Mesenchymal stem cell (in vitro differentiated cells and primary cell): ENCODE data around the gene MRNIP.

ENCODE experiments used
- DNase-seq: peaks from one replicate; pipeline ENCODE4 v3.0.0-alpha.2; 2013
- H2AFZ ChIP-seq: one replicate; pipeline ENCODE4 v1.6.1; 2013; ENCODE audit warnings: low read depth, mild to moderate bottlenecking, control low read depth, inconsistent platforms, low read length, moderate library complexity
- H2AK5ac ChIP-seq: 2 replicates; pipeline ENCODE4 v1.6.1; 2013; ENCODE audit warnings: low read length, moderate library complexity, mild to moderate bottlenecking, inconsistent platforms; ENCODE audit not compliant: severe bottlenecking
- H2BK120ac ChIP-seq: one replicate; pipeline ENCODE4 v1.6.1; 2013; ENCODE audit warnings: low read depth, mild to moderate bottlenecking, inconsistent platforms, low read length, moderate library complexity
- H2BK12ac ChIP-seq, 2 experiments: one replicate each; pipeline ENCODE4 v1.6.1; 2013; ENCODE audit warnings: inconsistent platforms in 2 of 2, low read length in 2 of 2, mild to moderate bottlenecking in 2 of 2, moderate library complexity in 2 of 2, control low read depth in 1 of 2
- H2BK15ac ChIP-seq: one replicate; pipeline ENCODE4 v1.6.1; 2013; ENCODE audit warnings: mild to moderate bottlenecking, low read depth, inconsistent platforms; ENCODE audit not compliant: poor library complexity, severe bottlenecking
- H2BK5ac ChIP-seq: 2 replicates; pipeline ENCODE4 v1.6.1; 2013; ENCODE audit warnings: low read depth, mild to moderate bottlenecking, low read length, control low read depth, inconsistent platforms; ENCODE audit not compliant: poor library complexity, severe bottlenecking
- H3K14ac ChIP-seq, 2 experiments: one replicate each; pipeline ENCODE4 v1.6.1; 2013; ENCODE audit warnings: inconsistent platforms in 2 of 2, low read length in 2 of 2, control low read depth in 1 of 2, mild to moderate bottlenecking in 1 of 2, moderate library complexity in 1 of 2
- H3K18ac ChIP-seq, 2 experiments: one replicate each; pipeline ENCODE4 v1.6.1; 2013; ENCODE audit warnings: inconsistent platforms in 2 of 2, low read length in 2 of 2, control low read depth in 1 of 2, low read depth in 1 of 2, mild to moderate bottlenecking in 1 of 2
- H3K23ac ChIP-seq, 2 experiments: one replicate each; pipeline ENCODE4 v1.6.1; 2013; ENCODE audit warnings: inconsistent platforms in 2 of 2, low read length in 2 of 2, mild to moderate bottlenecking in 2 of 2, moderate library complexity in 2 of 2, control low read depth in 1 of 2
- H3K27ac ChIP-seq: 2 replicates; pipeline ENCODE4 v1.5.1; 2013; ENCODE audit warnings: mild to moderate bottlenecking, moderate library complexity, low read length, control low read depth, inconsistent platforms; ENCODE audit not compliant: poor library complexity, severe bottlenecking
- H3K27me3 ChIP-seq, 2 experiments: 2 replicates each; pipeline versions ENCODE4 v1.6.1 to v1.7.0; 2013; ENCODE audit warnings: low read length in 2 of 2, mild to moderate bottlenecking in 2 of 2, moderate library complexity in 2 of 2, control low read depth in 1 of 2, inconsistent platforms in 1 of 2; ENCODE audit not compliant: control insufficient read depth in 1 of 2, insufficient read depth in 1 of 2
- H3K36me3 ChIP-seq, 2 experiments: 2 replicates each; pipeline versions ENCODE4 v1.6.1 to v1.7.0; 2013; ENCODE audit warnings: low read length in 2 of 2, control low read depth in 1 of 2, inconsistent platforms in 1 of 2, low read depth in 1 of 2, mild to moderate bottlenecking in 1 of 2; ENCODE audit not compliant: insufficient read depth in 2 of 2, control insufficient read depth in 1 of 2
- H3K4ac ChIP-seq, 2 experiments: one replicate each; pipeline ENCODE4 v1.6.1; 2013; ENCODE audit warnings: inconsistent platforms in 2 of 2, low read length in 2 of 2, mild to moderate bottlenecking in 2 of 2, moderate library complexity in 2 of 2, control low read depth in 1 of 2, low read depth in 1 of 2
- H3K4me1 ChIP-seq: 2 replicates; pipeline ENCODE4 v1.6.1; 2013; ENCODE audit warnings: low read depth, low read length, control low read depth; ENCODE audit not compliant: control insufficient read depth, insufficient read depth
- H3K4me2 ChIP-seq: 2 replicates; pipeline ENCODE4 v1.6.1; 2013; ENCODE audit warnings: low read length, mild to moderate bottlenecking, inconsistent platforms; ENCODE audit not compliant: poor library complexity, severe bottlenecking
- H3K4me3 ChIP-seq, 2 experiments: 2 replicates each; pipeline versions ENCODE4 v1.5.1 to v1.7.0; 2013; ENCODE audit warnings: low read length in 2 of 2, mild to moderate bottlenecking in 2 of 2, control low read depth in 1 of 2, low read depth in 1 of 2; ENCODE audit not compliant: insufficient read depth in 1 of 2
- H3K79me1 ChIP-seq: replicated peaks from 2 replicates; pipeline ENCODE4 v1.6.1; 2013; ENCODE audit warnings: mild to moderate bottlenecking, control low read depth, low read length, inconsistent platforms; ENCODE audit not compliant: poor library complexity, severe bottlenecking
- H3K9ac ChIP-seq: 2 replicates; pipeline ENCODE4 v1.7.0; 2013; ENCODE audit warnings: mild to moderate bottlenecking, low read length, moderate library complexity
- H3K9me3 ChIP-seq: 2 replicates; pipeline ENCODE4 v1.7.0; 2013; ENCODE audit warnings: mild to moderate bottlenecking, low read length; ENCODE audit not compliant: control insufficient read depth
- H4K8ac ChIP-seq: one replicate; pipeline ENCODE4 v1.6.1; 2013; ENCODE audit warnings: inconsistent platforms, mild to moderate bottlenecking, low read length, moderate library complexity
- H4K91ac ChIP-seq: one replicate; pipeline ENCODE4 v1.6.1; 2013; ENCODE audit warnings: mild to moderate bottlenecking, low read length, inconsistent platforms
- WGBS: methylation state at CpG from one replicate; pipeline ENCODE4 v1.1.7; 2013; ENCODE audit warnings: mixed read lengths; 5-methylcytosine and 5-hydroxymethylcytosine counted together

Gene MRNIP

DNA sequence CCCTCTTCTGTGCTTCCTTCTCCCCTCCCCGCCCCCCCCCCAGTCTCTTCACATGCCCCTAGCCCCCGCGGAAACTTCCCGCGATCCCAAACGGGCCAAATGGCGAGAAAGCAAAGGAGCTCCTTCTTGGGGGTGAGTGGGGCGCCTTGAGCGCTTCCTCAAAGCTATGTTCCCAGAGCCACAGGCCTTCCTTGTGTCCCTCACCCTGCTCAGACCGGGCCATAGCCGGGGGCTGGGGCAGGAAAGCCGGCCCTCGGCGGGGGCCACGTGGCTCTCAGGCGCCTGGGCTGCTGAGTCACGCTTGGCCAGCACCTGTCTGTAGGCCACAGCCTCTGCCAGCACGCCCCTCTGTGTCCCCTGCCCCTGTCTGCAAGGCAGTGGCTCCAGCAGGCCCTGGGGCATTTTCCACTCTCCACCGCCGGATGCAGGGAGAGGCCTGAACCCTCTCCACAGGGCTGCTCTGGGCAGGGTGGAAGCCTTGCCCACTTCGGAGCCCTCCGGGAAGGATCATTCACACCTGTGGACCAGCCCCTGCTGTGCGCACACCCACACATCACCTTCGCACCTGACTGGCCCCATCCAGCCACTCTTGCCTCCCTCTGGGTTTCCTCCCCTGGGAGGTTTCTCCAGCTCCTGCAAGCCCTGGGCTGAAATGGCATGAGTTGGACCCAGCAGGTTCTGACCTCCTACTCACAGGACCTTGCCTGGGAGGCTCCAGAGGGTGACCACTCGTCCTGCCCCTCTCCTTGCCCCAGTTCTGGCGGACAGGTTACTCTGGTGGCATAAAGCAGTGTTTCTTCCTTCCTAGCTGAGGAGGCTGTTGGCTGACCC, 39.1 kb downstream of the MRNIP start:
- Histone ChIP-seq H2BK12ac (peak overlapping the region; percentile 98 to 99), H3K27me3 (no peaks in the 10 kb centered on the region), H3K79me1 (peaks cover 20% of the 10 kb centered on the region), H2BK15ac (peak overlapping the region; percentile 95), H3K4me1 (peaks cover 56% of the 10 kb centered on the region), H3K23ac (peak overlapping the region in 1 of 2 experiments; percentile 81), H2AK5ac (peak overlapping the region; percentile 94), H2BK5ac (peak overlapping the region; percentile 93), H4K91ac (peak overlapping the region; percentile 100), H3K4ac (peak overlapping the region; percentile 90 to 100), H3K9ac (peak overlapping the region; percentile 96), H3K36me3 (peaks cover 29 to 32% of the 10 kb centered on the region in 2 experiments), H3K4me3 (peak overlapping the region in 1 of 2 experiments; percentile 95), H3K4me2 (no peak overlapping the region), H2BK120ac (peak overlapping the region; percentile 99), H3K27ac (peak overlapping the region; percentile 96), H3K18ac (peak overlapping the region; percentile 98 to 100), H3K9me3 (no peaks in the 10 kb centered on the region), H2AFZ (no peak overlapping the region), H3K14ac (peak overlapping the region; percentile 89 to 99), H4K8ac (peak overlapping the region; percentile 98)
- DNase-seq, result peak; percentile 88
- 30% methylated on average over 22 of the region's 26 CpGs for WGBS

DNA sequence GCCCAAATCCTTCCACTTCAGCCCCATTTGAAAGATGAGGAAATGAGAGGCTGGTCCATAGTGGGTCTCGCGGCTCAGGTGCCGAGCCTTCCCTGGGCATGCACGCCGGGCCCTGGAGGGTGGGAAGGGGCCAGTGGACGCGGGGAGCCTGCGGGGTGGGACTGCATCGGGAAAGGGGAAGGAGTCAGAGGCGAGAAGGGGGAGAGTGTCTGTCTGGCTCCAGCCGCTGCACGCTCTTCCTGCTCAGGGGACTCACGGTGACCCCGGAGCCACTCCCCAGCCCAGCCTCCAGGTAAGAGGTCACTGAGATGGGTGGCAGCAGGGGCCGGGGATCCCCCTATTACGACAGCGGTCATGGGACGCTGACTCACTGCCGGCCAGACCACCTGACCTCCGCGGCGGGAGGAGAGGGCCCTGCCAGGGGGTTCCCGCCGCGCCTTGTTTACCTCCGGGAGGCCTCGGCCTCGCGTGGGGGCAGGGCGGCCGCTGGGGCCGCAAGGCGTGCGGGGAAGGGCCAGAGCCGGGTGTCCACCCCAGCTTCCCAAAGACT, 39.8 kb downstream of the MRNIP start:
- peak overlapping the region; percentile 85 for H2BK5ac ChIP-seq
- peak overlapping the region; percentile 99 for H2BK15ac ChIP-seq
- H3K4me3 ChIP-seq, result peak overlapping the region in 1 of 2 experiments; percentile 67
- H3K4me1 ChIP-seq, result peaks cover 49% of the 10 kb centered on the region
- H4K8ac ChIP-seq, result peak overlapping the region; percentile 99
- peak overlapping the region; percentile 53 for H3K4me2 ChIP-seq
- DNase-seq, result peak; percentile 97
- peak overlapping the region; percentile 96 for H3K27ac ChIP-seq
- 1% methylated on average over 30 of the region's 35 CpGs for WGBS
- H2BK12ac ChIP-seq, result peak overlapping the region; percentile 100
- peak overlapping the region; percentile 73 for H2AK5ac ChIP-seq
- peak overlapping the region in 1 of 2 experiments; percentile 91 for H3K14ac ChIP-seq
- no peaks in the 10 kb centered on the region for H3K27me3 ChIP-seq
- H3K9me3 ChIP-seq, result no peaks in the 10 kb centered on the region
- H3K4ac ChIP-seq, result peak overlapping the region; percentile 90 to 99
- H3K79me1 ChIP-seq, result peaks cover 20% of the 10 kb centered on the region
- peak overlapping the region; percentile 100 for H3K18ac ChIP-seq
- peak overlapping the region; percentile 99 for H2BK120ac ChIP-seq
- no peak overlapping the region for H3K23ac ChIP-seq
- H4K91ac ChIP-seq, result peak overlapping the region; percentile 100
- no peak overlapping the region for H2AFZ ChIP-seq
- peaks cover 23 to 31% of the 10 kb centered on the region in 2 experiments for H3K36me3 ChIP-seq
- peak overlapping the region; percentile 96 for H3K9ac ChIP-seq

DNA sequence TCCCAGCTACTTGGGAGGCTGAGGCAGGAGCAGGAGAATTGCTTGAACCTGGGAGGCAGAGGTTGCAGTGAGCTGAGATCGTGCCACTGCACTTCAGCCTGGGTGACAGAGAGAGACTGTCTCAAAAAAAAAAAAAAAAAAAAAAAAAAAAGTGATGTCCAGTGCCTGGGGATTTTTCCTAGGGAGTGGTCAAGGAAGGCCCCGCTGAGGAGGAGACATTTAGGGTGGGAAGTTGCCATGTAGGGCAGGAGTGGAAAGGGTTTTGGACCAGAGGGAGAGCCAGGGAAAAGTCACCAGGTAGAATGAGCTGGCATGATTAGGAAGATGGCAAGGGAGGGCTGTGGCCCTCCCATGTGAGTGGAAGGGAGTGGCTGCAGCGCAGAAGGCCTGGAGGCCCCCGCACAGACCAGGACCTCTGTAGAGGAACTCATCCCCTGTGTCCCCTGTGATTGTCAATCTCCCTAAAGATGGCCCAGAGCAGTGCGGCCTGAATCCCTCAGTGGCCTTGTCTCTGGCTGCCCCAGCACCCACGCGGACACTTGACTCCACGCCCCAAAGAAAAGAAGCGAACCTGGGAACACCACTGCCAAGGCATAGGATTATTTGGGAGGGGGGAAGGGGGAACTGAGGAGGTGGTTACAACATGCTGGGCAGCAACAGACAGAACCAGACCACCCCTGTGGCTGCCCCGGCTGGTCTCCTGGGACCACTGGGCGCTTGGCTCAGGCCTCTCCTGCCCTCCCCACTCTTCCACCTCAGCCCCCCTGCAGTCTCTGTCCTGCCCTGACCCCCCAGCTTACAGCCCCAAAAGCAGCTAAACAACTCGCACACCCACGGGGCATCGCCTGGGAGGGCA, 40.5 kb downstream of the MRNIP start:
- 66% methylated on average over 14 of the region's 14 CpGs for WGBS
- peak overlapping the region; percentile 97 to 100 for H3K18ac ChIP-seq
- peak overlapping the region; percentile 53 for H3K4me2 ChIP-seq
- H4K91ac ChIP-seq, result peak overlapping the region; percentile 100
- H2BK12ac ChIP-seq, result peak overlapping the region; percentile 100
- H2AK5ac ChIP-seq, result peak overlapping the region; percentile 73
- H3K9me3 ChIP-seq, result no peaks in the 10 kb centered on the region
- H2BK120ac ChIP-seq, result peak overlapping the region; percentile 99
- H3K36me3 ChIP-seq, result peaks cover 19 to 30% of the 10 kb centered on the region in 2 experiments
- peak overlapping the region in 1 of 2 experiments; percentile 48 for H3K23ac ChIP-seq
- H3K27me3 ChIP-seq, result no peaks in the 10 kb centered on the region
- peak overlapping the region; percentile 99 for H4K8ac ChIP-seq
- H3K14ac ChIP-seq, result peak overlapping the region in 1 of 2 experiments; percentile 91
- H3K9ac ChIP-seq, result peak overlapping the region; percentile 96
- peak overlapping the region; percentile 67 for H3K27ac ChIP-seq
- no peak overlapping the region for H2AFZ ChIP-seq
- peak; percentile 43 for DNase-seq
- peaks cover 43% of the 10 kb centered on the region for H3K4me1 ChIP-seq
- H2BK5ac ChIP-seq, result peak overlapping the region; percentile 85
- peak overlapping the region in 1 of 2 experiments; percentile 67 for H3K4me3 ChIP-seq
- H3K79me1 ChIP-seq, result peaks cover 25% of the 10 kb centered on the region
- peak overlapping the region; percentile 82 to 99 for H3K4ac ChIP-seq
- peak overlapping the region; percentile 99 for H2BK15ac ChIP-seq
